SU-DHL-6 (cell line): ENCODE data around the gene SDR42E1.

Source experiments
- EZH2phosphoT487 ChIP-seq: fragments of 200-600 bp; sonication (generic), shearing (Covaris generic); conservative IDR thresholded peaks from 2 replicates; pipeline ENCODE4 v1.6.1; 2018; ENCODE audit warnings: mild to moderate bottlenecking, antibody characterized with exemption, low read length, moderate library complexity, mixed read lengths
- TF ChIP-seq, protein P1 (sequence below): fragments of 200-600 bp; sonication (generic); IDR thresholded peaks from one replicate; pipeline ENCODE4 v1.5.1; 2017; ENCODE audit warnings: antibody characterized with exemption, mild to moderate bottlenecking, low read length, moderate library complexity; ENCODE audit not compliant: insufficient read depth, poor library complexity, severe bottlenecking

- TF ChIP-seq, protein P1, sequence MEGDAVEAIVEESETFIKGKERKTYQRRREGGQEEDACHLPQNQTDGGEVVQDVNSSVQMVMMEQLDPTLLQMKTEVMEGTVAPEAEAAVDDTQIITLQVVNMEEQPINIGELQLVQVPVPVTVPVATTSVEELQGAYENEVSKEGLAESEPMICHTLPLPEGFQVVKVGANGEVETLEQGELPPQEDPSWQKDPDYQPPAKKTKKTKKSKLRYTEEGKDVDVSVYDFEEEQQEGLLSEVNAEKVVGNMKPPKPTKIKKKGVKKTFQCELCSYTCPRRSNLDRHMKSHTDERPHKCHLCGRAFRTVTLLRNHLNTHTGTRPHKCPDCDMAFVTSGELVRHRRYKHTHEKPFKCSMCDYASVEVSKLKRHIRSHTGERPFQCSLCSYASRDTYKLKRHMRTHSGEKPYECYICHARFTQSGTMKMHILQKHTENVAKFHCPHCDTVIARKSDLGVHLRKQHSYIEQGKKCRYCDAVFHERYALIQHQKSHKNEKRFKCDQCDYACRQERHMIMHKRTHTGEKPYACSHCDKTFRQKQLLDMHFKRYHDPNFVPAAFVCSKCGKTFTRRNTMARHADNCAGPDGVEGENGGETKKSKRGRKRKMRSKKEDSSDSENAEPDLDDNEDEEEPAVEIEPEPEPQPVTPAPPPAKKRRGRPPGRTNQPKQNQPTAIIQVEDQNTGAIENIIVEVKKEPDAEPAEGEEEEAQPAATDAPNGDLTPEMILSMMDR = no peak
- no peak for TF ChIP-seq EZH2phosphoT487
These were observed 59.7 kb downstream of the SDR42E1 start for GRCh38 chr16:81951564-81951963.
